Uterus (tissue), 2 donors: ENCODE data around the gene ADSS1.

Experiments
- POLR2A ChIP-seq, 2 donors: fragments of 450-650 bp; IDR thresholded peaks; one replicate each; pipeline ENCODE4 v1.6.1; 2016; ENCODE audit warnings: antibody characterized with exemption in 2 of 2, mild to moderate bottlenecking in 1 of 2, moderate library complexity in 1 of 2
- TF ChIP-seq, protein P1 (sequence below), 4 experiments: fragments of 200-600 bp in 2 of 4; fragments of 450-650 bp in 2 of 4; sonication (generic) in 2 of 4; IDR thresholded peaks; one replicate each; pipeline ENCODE4 v1.5.1; 2016 to 2019; ENCODE audit warnings: antibody characterized with exemption in 4 of 4, mild to moderate bottlenecking in 2 of 4, moderate library complexity in 1 of 4

DNA sequence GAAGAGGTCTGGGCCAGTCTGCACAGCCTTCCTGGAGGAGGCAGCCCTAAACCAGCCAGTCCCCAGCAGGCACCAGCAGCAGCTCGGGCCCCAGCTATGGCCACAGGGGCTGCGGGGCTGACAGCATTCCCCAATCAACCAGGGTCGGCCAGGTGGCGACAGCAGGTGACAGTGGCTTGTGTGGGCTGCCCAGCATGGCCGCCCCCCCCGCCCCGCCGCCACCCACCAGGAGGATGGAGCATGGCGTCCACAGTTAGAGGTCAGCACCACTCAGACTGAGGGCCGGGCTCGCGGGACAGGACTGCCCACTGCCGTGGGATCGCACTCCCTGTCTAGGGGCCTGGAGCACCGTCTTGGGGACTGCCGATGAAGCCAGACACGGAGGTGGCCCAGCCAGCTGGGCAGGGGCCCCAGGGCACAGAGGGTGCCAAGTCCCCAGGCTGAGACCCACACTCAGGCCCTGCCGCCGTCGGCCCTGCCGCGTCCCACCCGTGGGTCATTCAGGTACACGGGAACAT lies 56.5 kb downstream of the ADSS1 start:
- TF ChIP-seq, protein P1, sequence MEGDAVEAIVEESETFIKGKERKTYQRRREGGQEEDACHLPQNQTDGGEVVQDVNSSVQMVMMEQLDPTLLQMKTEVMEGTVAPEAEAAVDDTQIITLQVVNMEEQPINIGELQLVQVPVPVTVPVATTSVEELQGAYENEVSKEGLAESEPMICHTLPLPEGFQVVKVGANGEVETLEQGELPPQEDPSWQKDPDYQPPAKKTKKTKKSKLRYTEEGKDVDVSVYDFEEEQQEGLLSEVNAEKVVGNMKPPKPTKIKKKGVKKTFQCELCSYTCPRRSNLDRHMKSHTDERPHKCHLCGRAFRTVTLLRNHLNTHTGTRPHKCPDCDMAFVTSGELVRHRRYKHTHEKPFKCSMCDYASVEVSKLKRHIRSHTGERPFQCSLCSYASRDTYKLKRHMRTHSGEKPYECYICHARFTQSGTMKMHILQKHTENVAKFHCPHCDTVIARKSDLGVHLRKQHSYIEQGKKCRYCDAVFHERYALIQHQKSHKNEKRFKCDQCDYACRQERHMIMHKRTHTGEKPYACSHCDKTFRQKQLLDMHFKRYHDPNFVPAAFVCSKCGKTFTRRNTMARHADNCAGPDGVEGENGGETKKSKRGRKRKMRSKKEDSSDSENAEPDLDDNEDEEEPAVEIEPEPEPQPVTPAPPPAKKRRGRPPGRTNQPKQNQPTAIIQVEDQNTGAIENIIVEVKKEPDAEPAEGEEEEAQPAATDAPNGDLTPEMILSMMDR (IDR thresholded peaks at IDR 0.05): no peak
- no peak for TF ChIP-seq POLR2A (IDR thresholded peaks at IDR 0.05)
